OCI-LY3 (cell line): ENCODE results near the gene HSPB2.

Experiments
- CTCF ChIP-seq: fragments of 200-600, 300-600 bp; sonication (generic); IDR thresholded peaks from 2 replicates; pipeline ENCODE4 v1.5.1; 2014; ENCODE audit warnings: antibody characterized with exemption, low read length, low read depth
- EZH2phosphoT487 ChIP-seq: fragments of 200-600 bp; shearing (Covaris generic); IDR thresholded peaks from 2 replicates; pipeline ENCODE4 v1.6.1; 2018; ENCODE audit warnings: antibody characterized with exemption, mixed run types, low read depth

- TF ChIP-seq CTCF (no peak), EZH2phosphoT487 (no peak)
Observed at GRCh38 chr11:111882202-111882601, 30.3 kb upstream of the HSPB2 start.
